ENCODE measurements around the gene GLP2R. TPM values are rescaled to one million over a fixed set of nuclear protein-coding genes. Genes with fewer than 3 reads are reported as not detected.

Gene GLP2R
- total and polyA plus RNA-seq, 2 experiments from 2014 or later: not detected

DNA sequence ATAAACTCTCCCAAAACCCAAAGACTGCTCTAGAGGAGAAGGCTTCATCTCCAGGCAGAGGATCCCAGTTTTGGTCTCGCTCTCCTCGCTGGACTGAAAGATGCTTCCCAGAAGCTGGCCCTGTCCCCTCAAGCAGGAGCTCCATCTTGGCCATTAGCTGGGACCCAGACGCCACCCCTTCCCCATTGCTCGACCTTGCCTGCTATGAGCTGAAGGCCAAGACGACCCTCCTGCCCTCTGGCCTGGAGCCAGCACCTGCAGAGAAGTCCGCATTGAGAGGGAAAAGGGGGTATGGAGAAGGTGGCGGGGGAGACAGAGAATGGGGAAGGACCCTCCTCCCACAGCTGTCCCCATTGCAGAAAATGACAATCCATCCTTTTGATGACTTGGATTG, 82.9 kb downstream of the GLP2R start:
- TF ChIP-seq REST (IDR thresholded peaks at IDR 0.05; ENCODE audit: unreplicated experiment): no peak
- no peak for TF ChIP-seq NANOG (IDR thresholded peaks at IDR 0.05; ENCODE audit: borderline replicate concordance)
- no peak for TF ChIP-seq EZH2 (IDR thresholded peaks at IDR 0.05; ENCODE audit: low read depth, unreplicated experiment)
- TF ChIP-seq ZNF462 (CRISPR knock-in tag; IDR thresholded peaks at IDR 0.05): no peak
- TF ChIP-seq ETS1 (IDR thresholded peaks at IDR 0.05): no peak
- TF ChIP-seq ZNF331 (CRISPR knock-in tag; IDR thresholded peaks at IDR 0.05; ENCODE audit: low read depth): no peak
- no peak for TF ChIP-seq POLR2AphosphoS5 (IDR thresholded peaks at IDR 0.05; ENCODE audit: low read depth)
- TF ChIP-seq EZH2phosphoT487 (IDR thresholded peaks at IDR 0.05; ENCODE audit: unreplicated experiment): no peak
- no peak for TF ChIP-seq JUNB (IDR thresholded peaks at IDR 0.05; ENCODE audit: unreplicated experiment)
- TF ChIP-seq CREB1 (CRISPR knock-in tag; IDR thresholded peaks at IDR 0.05; ENCODE audit: low read depth): no peak
- TF ChIP-seq ZNF114 (CRISPR knock-in tag; IDR thresholded peaks at IDR 0.05): no peak
- no peak for TF ChIP-seq STAT1 (IDR thresholded peaks at IDR 0.05; ENCODE audit: unreplicated experiment)
- TF ChIP-seq, protein P1, sequence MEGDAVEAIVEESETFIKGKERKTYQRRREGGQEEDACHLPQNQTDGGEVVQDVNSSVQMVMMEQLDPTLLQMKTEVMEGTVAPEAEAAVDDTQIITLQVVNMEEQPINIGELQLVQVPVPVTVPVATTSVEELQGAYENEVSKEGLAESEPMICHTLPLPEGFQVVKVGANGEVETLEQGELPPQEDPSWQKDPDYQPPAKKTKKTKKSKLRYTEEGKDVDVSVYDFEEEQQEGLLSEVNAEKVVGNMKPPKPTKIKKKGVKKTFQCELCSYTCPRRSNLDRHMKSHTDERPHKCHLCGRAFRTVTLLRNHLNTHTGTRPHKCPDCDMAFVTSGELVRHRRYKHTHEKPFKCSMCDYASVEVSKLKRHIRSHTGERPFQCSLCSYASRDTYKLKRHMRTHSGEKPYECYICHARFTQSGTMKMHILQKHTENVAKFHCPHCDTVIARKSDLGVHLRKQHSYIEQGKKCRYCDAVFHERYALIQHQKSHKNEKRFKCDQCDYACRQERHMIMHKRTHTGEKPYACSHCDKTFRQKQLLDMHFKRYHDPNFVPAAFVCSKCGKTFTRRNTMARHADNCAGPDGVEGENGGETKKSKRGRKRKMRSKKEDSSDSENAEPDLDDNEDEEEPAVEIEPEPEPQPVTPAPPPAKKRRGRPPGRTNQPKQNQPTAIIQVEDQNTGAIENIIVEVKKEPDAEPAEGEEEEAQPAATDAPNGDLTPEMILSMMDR (conservative IDR thresholded peaks at IDR 0.05; ENCODE audit: low read depth in 2 of 2): no peak
- no peaks in the 10 kb centered on the region for H3K4me1 ChIP-seq (ENCODE audit: insufficient read depth)
- peaks cover 21% of the 10 kb centered on the region for H3K27me3 Mint-ChIP-seq (ENCODE audit: insufficient read depth, low read depth, poor library complexity)
- H3K4me1 Mint-ChIP-seq: peaks cover 15% of the 10 kb centered on the region
- H3F3A ChIP-seq (replicated peaks; ENCODE audit: low read depth): no peaks in the 10 kb centered on the region
- no peak overlapping the region for H2AFZ ChIP-seq
- no peaks in the 10 kb centered on the region for H3K79me2 ChIP-seq (replicated peaks; ENCODE audit: insufficient read depth)
- no peak overlapping the region for H3K4me3 ChIP-seq
- no peak for DNase-seq (ENCODE audit: low spot score)
- H3K27ac ChIP-seq (ENCODE audit: low read depth): no peak overlapping the region
- H3K36me3 Mint-ChIP-seq (ENCODE audit: low read depth): no peaks in the 10 kb centered on the region
- H3K9me3 Mint-ChIP-seq: no peaks in the 10 kb centered on the region; the same call in 2 of the 3 replicates
- H3K36me3 ChIP-seq (ENCODE audit: insufficient read depth): no peaks in the 10 kb centered on the region
- H4K20me1 ChIP-seq (replicated peaks; ENCODE audit: insufficient read depth): no peaks in the 10 kb centered on the region
- H3K4me3 Mint-ChIP-seq: no peak overlapping the region; the same call in 2 of the 3 replicates
- no peaks in the 10 kb centered on the region for H3K27me3 ChIP-seq (ENCODE audit: insufficient read depth)
- H3K4me2 ChIP-seq: no peak overlapping the region
- H3K27ac Mint-ChIP-seq: no peak overlapping the region
- ATAC-seq: no peak
- H3K9me2 ChIP-seq (ENCODE audit: insufficient read depth): no peaks in the 10 kb centered on the region
